Mononuclear cell (primary cell): Measurements from ENCODE around the gene ITIH4. TPM values are rescaled to one million over a fixed set of nuclear protein-coding genes. Genes with fewer than 3 reads are reported as not detected.

Experiments
- H3K27me3 ChIP-seq: 2 replicates; pipeline ENCODE4 v1.6.0; 2011; ENCODE audit warnings: low read length, control low read depth; ENCODE audit not compliant: insufficient read depth
- H3K4me1 ChIP-seq: 2 replicates; pipeline ENCODE4 v1.5.1; 2011; ENCODE audit warnings: mild to moderate bottlenecking, low read length, control low read depth; ENCODE audit not compliant: insufficient read depth
- H3K4me3 ChIP-seq: 2 replicates; pipeline ENCODE4 v1.5.1; 2011; ENCODE audit warnings: mild to moderate bottlenecking, low read length, moderate library complexity
- H3K9me3 ChIP-seq: 2 replicates; pipeline ENCODE4 v1.5.1; 2011; ENCODE audit warnings: low read depth, mild to moderate bottlenecking, control low read depth, low read length
- total RNA-seq: library from RNA; depleted of rRNA; stranded (reverse); fragments of >200 nt; gene quantifications from one replicate; pipeline ENCODE4 v1.2.3, GENCODE V29; 2012

Gene ITIH4
- total RNA-seq, 1 donor, result 10.9 TPM

DNA sequence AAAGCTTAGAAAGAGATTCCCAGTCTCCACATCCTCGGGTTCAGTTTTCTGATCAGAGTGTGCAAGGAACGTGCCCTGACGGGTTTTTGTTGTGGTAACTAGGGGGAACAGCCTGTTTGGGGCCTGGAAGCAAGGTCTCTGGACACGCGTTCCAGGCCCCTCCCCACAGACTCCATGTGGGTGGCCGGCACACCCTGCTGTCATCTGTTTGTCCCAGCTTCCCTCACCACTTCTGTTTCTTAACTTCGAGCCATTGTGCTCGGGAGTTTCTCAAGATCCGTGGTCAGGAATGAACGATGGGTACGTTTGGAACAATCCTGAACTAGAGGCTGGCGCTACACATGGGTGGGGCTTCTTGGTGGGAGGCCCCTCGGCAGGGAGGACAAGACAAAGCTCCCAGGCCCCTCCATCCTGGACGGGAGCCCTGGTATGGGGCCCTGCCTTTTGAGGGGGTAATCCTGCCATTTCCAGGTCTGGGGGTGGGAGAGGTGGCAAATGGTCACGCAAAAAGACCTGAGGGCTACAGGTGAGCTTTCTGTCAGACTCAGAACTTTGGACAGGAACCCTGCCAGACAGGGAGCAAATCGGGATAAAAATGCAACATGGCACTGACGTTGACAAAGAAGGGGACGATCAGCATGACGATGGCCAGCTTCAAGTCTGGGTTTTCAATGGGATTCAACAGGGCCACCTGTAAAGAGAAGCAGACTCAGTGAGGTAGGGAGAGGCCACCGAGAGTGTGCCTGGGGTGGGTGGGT is 12.8 kb upstream of the ITIH4 start:
- Histone ChIP-seq H3K9me3 (no peaks in the 10 kb centered on the region), H3K27me3 (no peaks in the 10 kb centered on the region), H3K4me3 (no peak overlapping the region), H3K4me1 (peaks cover 45% of the 10 kb centered on the region)

DNA sequence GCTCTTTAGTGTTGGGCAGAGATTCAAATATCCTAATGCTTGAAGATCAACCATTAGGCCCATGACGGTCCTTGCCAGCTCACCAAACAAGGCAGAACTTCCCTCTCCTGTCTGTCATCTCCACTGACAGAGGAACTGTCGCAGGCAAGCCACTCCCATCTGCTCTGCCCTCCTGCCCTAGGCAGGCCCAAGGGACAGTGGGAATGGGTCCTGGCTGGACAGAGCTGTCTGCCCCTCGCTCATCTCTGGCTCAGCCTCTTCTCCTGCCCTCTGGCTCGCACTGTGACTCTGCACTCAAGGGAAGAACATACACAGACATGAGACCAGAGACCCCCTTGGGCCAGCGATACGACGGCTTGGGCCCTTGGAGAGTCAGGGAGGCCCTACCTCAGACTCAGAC is 12.0 kb upstream of the ITIH4 start:
- Histone ChIP-seq H3K9me3 (no peaks in the 10 kb centered on the region), H3K4me3 (no peak overlapping the region), H3K27me3 (no peaks in the 10 kb centered on the region), H3K4me1 (peaks cover 53% of the 10 kb centered on the region)

DNA sequence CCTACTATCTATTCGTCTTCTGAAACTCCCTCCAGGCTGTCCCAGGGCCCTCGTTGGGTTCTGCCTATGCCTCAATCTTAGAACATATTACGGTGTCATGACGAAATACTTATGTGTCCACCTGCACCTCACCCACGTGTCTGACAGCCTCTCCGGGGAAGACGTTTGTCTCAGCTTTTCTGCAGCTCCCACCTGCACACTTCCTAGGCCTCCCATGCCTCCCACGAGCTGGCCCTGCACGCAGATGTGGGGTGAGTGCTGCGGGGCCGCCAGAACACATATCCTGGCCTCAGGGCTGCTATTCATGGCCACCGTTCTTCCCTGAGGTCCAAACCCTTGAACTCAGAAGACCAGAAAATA is 11.5 kb upstream of the ITIH4 start:
- H3K4me3 ChIP-seq, result no peak overlapping the region
- H3K9me3 ChIP-seq, result no peaks in the 10 kb centered on the region
- H3K4me1 ChIP-seq, result peaks cover 53% of the 10 kb centered on the region
- no peaks in the 10 kb centered on the region for H3K27me3 ChIP-seq

DNA sequence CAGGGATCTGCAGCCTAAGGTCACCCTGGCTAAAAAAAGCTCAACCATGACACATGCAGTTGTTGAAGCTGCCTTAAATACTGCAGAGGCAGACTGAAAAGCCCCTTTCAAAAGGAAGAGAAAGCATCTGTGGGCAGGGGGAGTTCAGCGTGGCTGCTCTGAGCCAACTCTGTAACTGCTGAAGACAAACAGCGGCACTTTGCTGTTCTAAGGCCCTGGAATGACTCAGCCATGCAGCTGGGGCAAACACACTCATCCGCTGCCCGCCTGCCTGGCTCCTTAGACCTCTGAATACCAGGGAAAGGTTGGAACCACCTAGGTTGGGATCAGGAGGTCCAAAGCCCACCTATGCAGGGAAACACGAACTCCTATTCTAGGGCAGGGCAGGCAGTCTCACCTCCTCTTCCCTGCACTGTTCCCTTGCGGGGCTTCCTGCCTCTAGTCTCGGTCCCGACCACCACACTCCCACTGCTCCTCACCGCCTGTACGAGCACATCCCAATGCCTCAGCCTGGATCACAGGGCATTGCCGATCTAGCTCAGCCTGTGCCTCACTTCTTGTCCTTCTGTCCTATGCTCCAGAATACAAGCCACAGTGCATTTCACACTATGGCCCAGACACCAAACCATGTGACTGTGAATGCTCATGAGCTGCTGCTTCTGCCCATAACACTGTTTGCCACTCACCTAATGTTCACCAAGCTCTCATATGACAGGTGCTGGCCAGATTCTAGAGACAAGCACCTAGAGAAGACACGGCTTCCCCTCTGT is 10.9 kb upstream of the ITIH4 start:
- Histone ChIP-seq H3K4me1 (peaks cover 53% of the 10 kb centered on the region), H3K9me3 (no peaks in the 10 kb centered on the region), H3K27me3 (no peaks in the 10 kb centered on the region), H3K4me3 (no peak overlapping the region)

DNA sequence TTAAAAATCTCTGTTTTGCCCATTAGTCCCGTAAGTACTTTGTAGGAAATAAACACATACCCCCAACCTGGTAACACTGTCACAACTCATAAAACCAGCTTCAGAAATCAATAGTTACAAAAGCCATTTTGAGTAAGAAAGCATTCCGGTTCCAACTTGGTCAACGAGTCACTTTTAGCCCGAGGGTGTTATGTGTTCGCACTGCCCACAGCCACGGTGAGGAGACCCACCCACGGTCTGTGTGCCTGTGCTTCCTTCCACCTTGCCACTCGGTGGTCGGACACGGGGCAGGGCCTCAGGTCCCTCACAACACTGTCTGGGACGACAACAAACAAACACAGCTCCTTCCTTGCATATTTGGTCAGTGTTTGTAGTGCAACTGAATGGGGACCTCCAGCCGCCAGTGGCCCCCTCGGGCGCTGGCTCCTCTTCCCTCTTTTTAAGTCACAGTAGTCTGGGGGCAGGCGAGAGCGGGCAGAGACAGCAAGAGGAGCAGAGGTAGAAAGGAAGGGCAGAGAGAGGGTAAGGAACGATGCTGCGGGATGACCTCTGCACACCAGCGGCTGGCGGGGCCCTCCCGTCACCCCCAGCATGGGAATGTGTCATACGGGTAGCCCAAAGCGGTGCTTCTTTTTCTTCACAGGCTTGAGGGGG is 9.5 kb upstream of the ITIH4 start:
- Histone ChIP-seq H3K4me1 (peaks cover 47% of the 10 kb centered on the region), H3K4me3 (no peak overlapping the region), H3K9me3 (no peaks in the 10 kb centered on the region), H3K27me3 (no peaks in the 10 kb centered on the region)

DNA sequence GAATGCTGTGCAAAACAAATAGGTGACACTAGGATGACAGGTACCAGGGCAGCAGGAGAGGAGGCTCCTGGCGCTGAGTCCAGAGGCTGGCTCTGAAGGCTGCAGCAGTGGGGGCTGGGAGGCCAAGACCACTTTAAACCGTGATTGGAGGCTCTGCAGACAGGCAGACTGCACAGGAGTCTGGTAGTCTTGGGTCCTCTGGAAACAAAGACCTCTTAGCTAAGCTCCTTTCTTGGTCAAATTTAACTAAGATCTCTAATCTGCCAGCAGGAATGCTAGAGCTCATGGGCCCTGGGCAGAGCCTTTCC is 8.8 kb upstream of the ITIH4 start:
- Histone ChIP-seq H3K4me3 (no peak overlapping the region), H3K27me3 (no peaks in the 10 kb centered on the region), H3K4me1 (peaks cover 41% of the 10 kb centered on the region), H3K9me3 (no peaks in the 10 kb centered on the region)

DNA sequence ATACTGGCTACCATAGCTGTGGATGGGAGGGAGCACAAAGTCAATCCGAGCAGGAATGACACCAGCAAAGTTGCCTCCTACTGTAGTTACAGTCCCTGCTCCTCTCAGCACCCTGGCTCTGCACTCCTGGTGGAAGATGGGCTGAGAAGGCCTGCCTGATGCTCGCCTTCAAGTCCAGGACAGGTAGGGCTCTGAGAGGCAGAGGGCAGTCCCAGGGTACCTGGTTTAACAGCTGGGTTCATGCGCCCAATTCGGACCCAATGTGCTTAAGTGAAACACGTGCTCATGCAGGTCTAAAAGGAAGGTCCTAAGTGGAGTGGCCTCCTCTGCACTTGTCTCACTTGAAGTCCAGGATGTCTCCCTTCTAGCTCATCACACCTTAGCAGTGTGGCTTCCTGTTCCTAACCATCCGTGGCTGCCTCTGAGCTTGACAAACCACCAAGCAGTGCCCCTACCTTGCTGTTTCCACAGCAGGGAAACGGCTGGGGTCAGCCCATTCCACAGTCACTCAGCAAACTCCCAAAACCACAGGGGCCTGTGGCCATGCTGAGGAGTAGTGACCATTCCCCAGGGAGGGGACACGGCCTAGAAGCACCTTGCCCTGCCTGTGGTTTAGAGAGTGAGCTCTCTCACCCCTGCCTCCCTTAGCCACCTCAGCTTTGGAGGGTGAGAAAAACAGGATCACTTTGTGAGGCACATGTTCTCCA is 8.2 kb upstream of the ITIH4 start:
- no peaks in the 10 kb centered on the region for H3K9me3 ChIP-seq
- H3K27me3 ChIP-seq, result no peaks in the 10 kb centered on the region
- peaks cover 36% of the 10 kb centered on the region for H3K4me1 ChIP-seq
- no peak overlapping the region for H3K4me3 ChIP-seq

DNA sequence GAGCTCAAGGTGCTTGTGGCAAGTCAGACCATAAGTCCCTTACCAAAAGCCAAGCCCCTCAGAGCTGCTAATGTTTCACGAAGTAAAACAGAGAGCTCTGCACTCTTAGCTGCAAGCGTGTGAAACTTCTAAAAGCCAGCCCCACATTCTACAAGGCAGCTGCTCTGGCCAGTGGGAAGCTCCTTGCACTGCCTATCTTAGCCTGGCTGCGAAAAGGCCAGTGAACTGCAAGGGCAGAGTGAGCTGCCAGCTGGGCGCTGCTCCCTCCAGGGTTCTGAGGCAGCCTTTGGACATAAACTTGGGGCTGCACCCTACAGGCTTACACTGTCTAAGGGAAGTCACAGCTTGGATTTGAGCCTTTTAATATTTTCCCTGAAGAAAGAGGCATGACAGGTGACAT is 6.5 kb upstream of the ITIH4 start:
- no peaks in the 10 kb centered on the region for H3K9me3 ChIP-seq
- H3K4me3 ChIP-seq, result no peak overlapping the region
- H3K27me3 ChIP-seq, result no peaks in the 10 kb centered on the region
- peaks cover 20% of the 10 kb centered on the region for H3K4me1 ChIP-seq

DNA sequence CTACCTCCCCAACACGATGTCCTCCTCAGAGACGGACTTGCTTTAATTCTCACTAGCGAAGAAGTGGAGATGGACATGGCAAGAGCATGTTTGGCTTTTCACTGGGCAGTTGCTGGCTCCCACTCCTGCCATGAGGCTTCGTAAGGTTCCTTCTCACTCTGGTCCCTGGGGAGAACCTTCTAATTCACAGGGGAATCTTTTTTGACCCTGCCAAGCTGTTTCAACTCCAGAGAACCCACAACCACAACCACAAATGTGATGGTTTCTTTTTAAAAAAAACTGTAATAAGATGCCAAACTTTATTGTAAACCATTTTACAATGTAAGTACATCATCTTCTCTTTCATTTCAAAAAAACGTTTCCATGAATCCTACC is 6.0 kb upstream of the ITIH4 start:
- Histone ChIP-seq H3K4me3 (no peak overlapping the region), H3K27me3 (no peaks in the 10 kb centered on the region), H3K4me1 (peaks cover 20% of the 10 kb centered on the region), H3K9me3 (no peaks in the 10 kb centered on the region)

DNA sequence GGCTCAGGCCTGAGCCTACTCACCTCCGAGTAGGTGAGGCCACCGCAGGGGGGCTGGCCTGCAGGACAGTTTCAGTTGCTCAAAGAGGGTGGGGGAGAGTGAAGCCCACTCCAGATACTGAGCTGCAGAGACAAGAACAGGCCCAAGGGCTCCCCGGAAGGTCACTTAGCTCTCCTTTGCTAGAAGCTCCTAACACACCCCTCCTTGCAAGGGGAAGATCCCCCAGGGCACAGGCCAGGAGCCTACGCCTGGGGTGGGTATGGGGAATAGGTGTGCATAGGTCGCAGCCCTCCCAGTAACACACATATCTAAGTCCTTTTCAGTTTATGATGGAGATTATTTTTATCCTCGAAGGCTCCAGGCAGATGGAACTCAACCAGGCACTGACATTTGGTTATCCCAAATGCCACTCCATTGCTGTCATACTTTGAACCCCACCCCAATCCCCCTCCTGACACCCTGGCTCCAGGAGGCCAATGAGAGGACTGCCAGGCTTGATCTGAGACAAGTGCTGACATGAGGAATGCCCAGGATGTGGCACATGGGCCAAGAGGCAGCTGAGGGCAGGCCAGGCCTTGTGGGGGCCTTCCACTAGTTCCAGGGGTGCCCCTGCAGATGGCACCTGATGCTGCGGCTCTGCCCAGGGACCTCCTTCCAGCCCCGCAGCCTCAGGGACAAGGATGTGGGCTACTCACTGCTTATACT is 5.4 kb upstream of the ITIH4 start:
- H3K4me1 ChIP-seq, result peaks cover 20% of the 10 kb centered on the region
- no peaks in the 10 kb centered on the region for H3K27me3 ChIP-seq
- H3K9me3 ChIP-seq, result no peaks in the 10 kb centered on the region
- no peak overlapping the region for H3K4me3 ChIP-seq

DNA sequence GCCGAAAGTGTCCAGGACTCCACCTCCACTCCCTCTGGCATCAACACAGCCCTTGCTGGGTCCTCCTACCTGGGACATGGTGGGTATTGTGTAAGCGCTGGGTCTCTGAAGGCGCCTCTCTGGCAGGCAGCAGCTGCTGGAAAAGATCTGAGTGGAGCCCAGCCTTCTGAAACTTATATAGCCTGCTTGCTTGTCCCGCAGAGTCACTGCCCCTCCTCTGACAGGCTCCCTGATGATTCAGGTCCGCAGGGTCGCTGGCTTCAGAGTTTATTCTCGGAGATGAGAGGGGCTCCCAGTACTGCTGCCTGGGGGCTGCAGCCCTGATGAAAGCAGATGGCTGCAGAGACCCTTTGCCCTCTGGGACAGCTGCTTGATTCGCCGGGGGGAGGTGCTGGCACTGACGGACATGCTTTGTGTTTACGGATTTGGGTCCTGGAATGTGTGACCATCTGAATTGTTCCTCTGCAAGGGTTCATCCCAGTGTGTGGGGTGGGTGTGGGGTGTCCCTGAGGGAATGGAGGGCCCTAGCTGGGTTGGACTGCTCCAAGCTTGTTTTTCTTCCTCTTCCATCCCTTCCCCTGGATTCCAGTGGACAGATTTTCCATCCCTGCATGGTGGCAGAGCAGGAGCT is 4.5 kb upstream of the ITIH4 start, which contains the start of gene MUSTN1:
MUSTN1 (minus strand) TSS at position 149 of the 631 bp plus-strand sequence; CDS start at position 78, 71 bp downstream.
- Histone ChIP-seq H3K9me3 (no peaks in the 10 kb centered on the region), H3K27me3 (no peaks in the 10 kb centered on the region), H3K4me3 (no peak within 1 kb of the TSS), H3K4me1 (peaks cover 20% of the 10 kb centered on the region)

DNA sequence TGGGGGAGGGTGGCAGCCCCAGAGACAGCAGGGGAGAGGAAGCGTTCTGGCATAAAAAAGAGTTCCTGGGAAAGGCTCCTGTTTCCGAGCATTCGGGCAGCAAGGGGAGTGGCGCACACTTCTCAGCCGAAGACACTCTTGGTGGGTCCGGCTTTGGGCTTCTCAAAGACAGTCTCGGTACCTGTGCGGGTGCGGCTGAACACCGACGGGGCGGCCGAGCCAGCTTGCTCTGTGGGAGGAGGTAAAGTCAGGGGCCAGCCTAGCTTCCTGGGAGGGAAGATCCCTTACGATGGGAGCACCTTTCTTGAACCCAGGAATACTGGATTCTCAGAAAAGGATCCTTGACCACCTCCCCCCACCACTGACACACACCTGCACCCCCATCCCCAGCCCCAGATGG is 2.7 kb upstream of the ITIH4 start:
- Histone ChIP-seq H3K9me3 (no peaks in the 10 kb centered on the region), H3K4me3 (no peak overlapping the region), H3K27me3 (no peaks in the 10 kb centered on the region), H3K4me1 (peaks cover 6% of the 10 kb centered on the region)

DNA sequence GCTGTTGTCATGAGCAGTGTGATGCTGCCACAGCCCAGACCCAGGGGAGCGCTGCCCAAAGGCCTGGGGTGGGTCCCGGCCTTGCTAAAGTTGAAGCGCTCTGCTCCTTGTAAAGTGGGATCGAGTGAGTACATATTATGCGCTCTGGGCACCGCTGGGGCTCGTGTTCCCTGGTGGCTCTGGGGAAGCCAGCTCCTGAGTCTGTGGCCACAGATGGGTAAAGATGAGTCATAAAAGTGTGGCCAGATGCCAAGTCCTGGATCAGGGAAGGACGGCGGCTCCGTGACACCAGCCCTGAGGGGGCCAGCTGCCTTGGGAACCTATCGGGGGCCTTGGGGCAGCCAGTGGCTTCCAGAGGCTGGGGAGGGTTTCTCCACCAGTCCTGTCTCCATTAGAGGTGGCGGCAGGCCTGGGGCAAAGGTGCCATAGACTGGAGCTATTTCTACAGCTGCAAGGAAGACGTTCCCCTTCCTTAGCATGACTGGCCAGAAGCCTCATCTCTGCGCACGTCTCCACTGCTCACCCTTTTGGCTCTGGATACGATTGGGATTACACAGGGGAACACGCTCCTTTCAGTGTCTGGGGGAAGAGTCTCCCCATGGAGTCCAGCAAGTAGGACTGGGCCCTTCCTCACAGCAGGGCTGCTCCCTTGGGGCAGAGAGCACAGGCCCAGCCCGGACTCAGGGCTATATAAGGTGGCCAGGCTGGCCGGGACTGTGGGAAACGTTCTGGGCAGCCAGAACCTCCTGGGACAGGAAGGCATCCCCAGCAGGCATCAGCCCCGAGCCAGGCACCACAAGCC is 1.2 kb upstream of the ITIH4 start:
- no peaks in the 10 kb centered on the region for H3K4me1 ChIP-seq
- H3K4me3 ChIP-seq, result no peak overlapping the region
- H3K27me3 ChIP-seq, result no peaks in the 10 kb centered on the region
- H3K9me3 ChIP-seq, result no peaks in the 10 kb centered on the region
